GM21526 (cell line): Measurements from ENCODE around the gene MTR.

Experiments
- ATAC-seq: cut with Tn5 transposase; IDR thresholded peaks from one replicate; pipeline ENCODE4 v1.9.1; 2021; ENCODE audit warnings: moderate library complexity; ENCODE audit not compliant: unreplicated experiment, low FRiP score

MTR gene

GRCh38 chr1:236795035-236795756 is at the start of gene MTR:
Gene MTR (plus strand): TSS chr1:236795292. CDS start chr1:236795704, 412 bp downstream.
- peak; percentile 99 for ATAC-seq

DNA sequence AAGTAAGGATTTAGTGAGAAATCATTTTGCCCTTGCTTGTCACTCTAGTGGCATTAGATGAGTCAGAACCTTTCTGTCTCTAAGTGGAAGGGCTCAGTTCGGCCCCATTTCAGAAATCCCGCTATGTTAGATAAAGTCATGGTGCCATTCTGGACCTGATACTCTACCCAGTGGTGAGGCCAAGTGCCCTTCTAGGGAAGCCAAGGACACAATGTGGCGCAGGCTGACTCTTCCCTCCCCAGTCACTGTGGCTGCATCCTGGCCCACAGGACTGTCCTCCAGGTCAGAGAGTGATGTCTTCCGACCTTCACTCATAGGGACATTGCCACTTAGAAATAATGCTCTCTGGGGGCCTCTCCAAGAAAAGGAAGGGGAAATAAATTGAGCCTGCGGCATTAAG is 48.3 kb upstream of the MTR start:
- no peak for ATAC-seq

- ATAC-seq, result no peak
These were observed 47.6 kb upstream of the MTR start for GRCh38 chr1:236747311-236747985.

DNA sequence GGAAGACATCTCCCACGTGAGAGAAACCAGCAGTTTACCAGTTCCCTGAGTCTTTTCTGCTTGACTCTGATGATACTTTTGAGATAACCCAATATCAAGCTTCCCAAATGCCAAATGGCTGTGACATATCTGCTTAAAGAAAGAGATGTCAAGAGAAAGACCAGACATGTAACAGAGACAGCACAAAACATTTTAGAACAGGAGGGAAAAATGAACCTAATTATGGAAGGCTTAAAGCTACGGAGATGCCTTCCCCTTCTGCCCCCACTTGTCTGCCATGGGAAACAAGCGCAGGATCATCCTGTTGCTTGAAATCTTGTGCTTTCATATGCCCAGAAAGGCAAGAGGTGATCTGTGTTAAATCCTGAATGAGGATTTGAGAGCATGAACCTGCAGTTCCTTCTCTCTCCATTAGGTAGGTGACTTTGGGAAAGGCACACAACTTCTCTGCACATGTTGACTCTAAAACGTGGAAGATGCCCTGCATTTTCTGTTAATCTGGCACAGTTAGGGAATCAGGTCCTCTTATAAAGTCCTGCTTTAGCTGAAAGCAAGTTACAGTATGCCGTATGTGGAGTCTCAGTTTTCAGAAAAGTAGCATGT is 46.7 kb upstream of the MTR start:
- no peak for ATAC-seq

DNA sequence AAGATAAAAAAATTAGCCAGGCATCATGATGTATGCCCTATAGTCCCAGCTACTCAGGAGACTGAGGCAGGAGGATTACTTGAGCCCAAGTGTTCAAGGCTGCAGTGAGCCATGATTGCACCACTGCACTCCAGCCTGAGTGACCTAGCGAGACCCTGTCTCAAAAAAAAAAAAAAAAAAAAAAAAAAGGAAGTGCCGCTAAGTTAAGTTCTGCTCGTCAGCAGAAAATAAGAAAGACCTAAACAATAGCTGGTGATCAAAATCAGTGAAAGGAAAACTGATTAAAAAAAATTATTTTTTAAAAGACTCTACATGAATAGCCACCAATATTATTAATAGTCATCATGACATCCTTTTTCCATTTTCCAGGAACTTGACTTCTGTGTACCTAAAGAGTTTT is 44.2 kb upstream of the MTR start:
- no peak for ATAC-seq

GRCh38 chr1:236751385-236751784 is 43.7 kb upstream of the MTR start:
- ATAC-seq, result no peak

DNA sequence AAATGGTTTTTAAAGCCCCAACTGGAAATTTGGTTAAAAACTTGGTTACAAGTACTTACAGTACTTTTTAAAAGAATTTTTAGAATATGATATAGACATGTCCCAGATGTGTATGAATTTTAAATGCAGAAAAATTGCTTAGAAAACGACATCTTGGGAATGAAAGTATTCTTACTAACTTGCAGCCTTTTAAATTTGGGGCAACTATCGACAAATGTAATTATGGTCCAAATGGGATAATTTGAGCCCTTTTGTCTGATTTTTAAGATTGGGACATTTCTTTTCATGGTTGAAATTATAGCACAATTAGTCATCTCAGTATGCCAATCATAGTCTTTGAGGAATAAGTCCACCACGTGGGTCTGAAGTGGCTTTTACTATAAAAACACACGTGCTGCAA is 43.2 kb upstream of the MTR start:
- ATAC-seq, result no peak

- ATAC-seq, result no peak
These were observed 41.6 kb upstream of the MTR start for GRCh38 chr1:236753516-236753915.

- no peak for ATAC-seq
These were observed 41.1 kb upstream of the MTR start for GRCh38 chr1:236753964-236754363.

DNA sequence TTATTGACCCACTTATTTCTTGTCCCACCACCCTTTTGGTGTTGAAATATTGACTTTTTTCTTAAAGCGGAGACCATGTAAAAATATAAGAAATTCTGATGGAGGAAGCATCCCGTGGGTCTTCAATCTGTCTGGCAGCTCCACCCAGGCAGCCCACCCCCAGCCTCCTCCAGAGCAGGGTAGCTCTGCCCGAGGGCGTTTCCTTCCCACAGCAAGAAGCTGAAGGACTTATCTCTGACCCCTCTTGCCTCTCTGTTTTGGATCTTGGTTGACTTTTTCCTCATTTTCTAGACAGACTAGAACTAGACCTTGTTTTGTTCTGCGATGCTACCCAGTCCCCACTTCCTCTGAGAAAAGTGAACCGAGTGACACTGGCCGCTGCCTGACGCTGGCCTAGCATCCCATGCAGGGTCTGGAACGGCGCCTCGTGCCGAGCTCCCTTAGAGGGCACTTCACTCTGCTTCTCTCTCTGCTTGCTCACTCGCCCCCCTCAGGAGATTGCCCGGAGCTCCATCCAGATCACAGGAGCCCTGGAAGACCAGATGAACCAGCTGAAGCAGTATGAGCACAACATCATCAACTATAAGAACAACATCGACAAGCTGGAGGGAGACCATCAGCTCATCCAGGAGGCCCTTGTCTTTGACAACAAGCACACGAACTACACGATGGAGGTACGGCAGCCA is 40.4 kb upstream of the MTR start:
- no peak for ATAC-seq

GRCh38 chr1:236757640-236758039 is 37.5 kb upstream of the MTR start:
- ATAC-seq, result no peak

GRCh38 chr1:236759252-236759859 is 35.7 kb upstream of the MTR start:
- ATAC-seq, result peak; percentile 69

DNA sequence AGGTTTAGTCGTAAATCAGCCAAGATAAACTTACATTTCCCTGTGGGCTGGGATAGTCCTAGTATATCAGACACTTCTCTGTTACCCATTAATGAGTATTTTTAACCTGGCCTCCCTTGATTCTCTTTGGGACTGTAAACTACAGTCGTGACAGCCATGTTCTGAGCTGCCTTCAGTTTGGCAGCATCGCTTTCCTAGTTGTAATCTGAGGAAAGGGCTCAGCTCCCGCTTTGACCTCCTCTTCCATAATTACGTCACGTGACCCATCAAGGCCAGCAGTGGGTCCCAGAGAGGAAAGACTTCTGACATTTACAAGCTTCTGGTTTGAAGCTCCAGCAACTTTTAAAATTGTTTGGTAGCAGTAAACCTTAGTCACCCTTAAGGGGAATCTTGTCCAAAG is 34.6 kb upstream of the MTR start:
- ATAC-seq, result no peak

GRCh38 chr1:236760986-236761385 is 34.1 kb upstream of the MTR start:
- ATAC-seq, result no peak

GRCh38 chr1:236761397-236762132 is 33.5 kb upstream of the MTR start:
- ATAC-seq, result no peak

- no peak for ATAC-seq
These were observed 32.7 kb upstream of the MTR start for GRCh38 chr1:236762410-236762809.

- no peak for ATAC-seq
These were observed 29.3 kb upstream of the MTR start for GRCh38 chr1:236765831-236766230.

DNA sequence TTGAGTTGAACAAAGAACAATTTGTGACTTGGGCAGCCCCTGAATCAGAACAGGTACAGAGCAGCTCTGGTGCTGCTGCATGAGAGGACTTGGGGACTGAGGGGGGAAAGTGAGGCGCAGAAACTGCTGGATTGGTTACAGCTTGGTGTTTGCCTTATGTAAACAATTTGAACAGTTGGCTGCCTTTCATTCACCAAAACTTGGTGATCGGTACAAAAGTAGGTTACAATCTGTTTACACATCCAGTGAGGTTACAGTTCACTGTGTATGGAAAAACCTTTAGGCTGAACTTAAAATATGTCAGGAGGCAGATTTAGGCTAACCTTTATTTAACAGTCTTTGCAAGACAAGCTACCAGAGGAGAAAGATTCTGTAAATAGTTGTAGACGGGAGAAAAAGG is 28.6 kb upstream of the MTR start:
- no peak for ATAC-seq

DNA sequence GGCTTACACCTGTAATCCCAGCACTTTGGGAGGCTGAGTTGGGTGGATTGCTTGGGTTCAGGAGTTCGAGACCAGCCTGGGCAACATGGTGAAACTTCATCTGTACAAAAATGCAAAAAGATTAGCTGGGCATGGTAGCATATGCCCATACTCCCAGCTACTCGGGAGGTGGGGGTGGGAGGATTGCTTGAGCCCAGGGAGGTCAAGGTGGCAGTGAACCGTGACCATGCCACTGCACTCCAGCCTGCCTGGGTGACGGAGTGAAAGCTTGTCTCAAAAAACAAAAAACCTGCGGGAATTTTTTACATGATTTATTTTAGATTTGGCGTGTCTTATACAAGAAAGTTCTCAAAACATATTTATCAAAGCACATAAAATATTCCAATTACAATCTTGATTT is 27.8 kb upstream of the MTR start:
- no peak for ATAC-seq

- no peak for ATAC-seq
These were observed 26.5 kb upstream of the MTR start for GRCh38 chr1:236768601-236769000.
